Vagina (tissue), 2 donors: ENCODE data around the gene CREB5.

Experiments used
- POLR2A ChIP-seq, 2 donors: fragments of 450-650 bp; IDR thresholded peaks; one replicate each; pipeline ENCODE4 v1.6.1; 2017; ENCODE audit warnings: antibody characterized with exemption in 2 of 2, mild to moderate bottlenecking in 2 of 2, moderate library complexity in 2 of 2
- POLR2AphosphoS5 ChIP-seq, 2 donors: sonication (generic); formaldehyde crosslinking; IDR thresholded peaks; one replicate each; pipeline ENCODE4 v1.9.0; 2017; ENCODE audit warnings: antibody characterized with exemption in 2 of 2, mild to moderate bottlenecking in 2 of 2, low read depth in 1 of 2; ENCODE audit not compliant: insufficient read depth in 1 of 2
- TF ChIP-seq, protein P1 (sequence below), 3 experiments: fragments of 450-650 bp in 2 of 3; fragments of 200-600 bp in 1 of 3; sonication (generic) in 1 of 3; IDR thresholded peaks; one replicate each; pipeline ENCODE4 v1.5.1; 2017 to 2019; ENCODE audit warnings: antibody characterized with exemption in 3 of 3, mild to moderate bottlenecking in 2 of 3, moderate library complexity in 2 of 3

- TF ChIP-seq, protein P1, sequence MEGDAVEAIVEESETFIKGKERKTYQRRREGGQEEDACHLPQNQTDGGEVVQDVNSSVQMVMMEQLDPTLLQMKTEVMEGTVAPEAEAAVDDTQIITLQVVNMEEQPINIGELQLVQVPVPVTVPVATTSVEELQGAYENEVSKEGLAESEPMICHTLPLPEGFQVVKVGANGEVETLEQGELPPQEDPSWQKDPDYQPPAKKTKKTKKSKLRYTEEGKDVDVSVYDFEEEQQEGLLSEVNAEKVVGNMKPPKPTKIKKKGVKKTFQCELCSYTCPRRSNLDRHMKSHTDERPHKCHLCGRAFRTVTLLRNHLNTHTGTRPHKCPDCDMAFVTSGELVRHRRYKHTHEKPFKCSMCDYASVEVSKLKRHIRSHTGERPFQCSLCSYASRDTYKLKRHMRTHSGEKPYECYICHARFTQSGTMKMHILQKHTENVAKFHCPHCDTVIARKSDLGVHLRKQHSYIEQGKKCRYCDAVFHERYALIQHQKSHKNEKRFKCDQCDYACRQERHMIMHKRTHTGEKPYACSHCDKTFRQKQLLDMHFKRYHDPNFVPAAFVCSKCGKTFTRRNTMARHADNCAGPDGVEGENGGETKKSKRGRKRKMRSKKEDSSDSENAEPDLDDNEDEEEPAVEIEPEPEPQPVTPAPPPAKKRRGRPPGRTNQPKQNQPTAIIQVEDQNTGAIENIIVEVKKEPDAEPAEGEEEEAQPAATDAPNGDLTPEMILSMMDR (IDR thresholded peaks at IDR 0.05), result no peak
- TF ChIP-seq POLR2AphosphoS5 (IDR thresholded peaks at IDR 0.05; ENCODE audit: insufficient read depth in 1 of 2, low read depth in 1 of 2) (no peak), POLR2A (IDR thresholded peaks at IDR 0.05) (no peak)
These were observed 142.6 kb downstream of the CREB5 start for GRCh38 chr7:28554802-28555471.
